Measurements from ENCODE around the gene DLK1.
A peak's percentile ranks its signal among the peaks of the same experiment; 100 is the strongest.

The DLK1 gene

DNA sequence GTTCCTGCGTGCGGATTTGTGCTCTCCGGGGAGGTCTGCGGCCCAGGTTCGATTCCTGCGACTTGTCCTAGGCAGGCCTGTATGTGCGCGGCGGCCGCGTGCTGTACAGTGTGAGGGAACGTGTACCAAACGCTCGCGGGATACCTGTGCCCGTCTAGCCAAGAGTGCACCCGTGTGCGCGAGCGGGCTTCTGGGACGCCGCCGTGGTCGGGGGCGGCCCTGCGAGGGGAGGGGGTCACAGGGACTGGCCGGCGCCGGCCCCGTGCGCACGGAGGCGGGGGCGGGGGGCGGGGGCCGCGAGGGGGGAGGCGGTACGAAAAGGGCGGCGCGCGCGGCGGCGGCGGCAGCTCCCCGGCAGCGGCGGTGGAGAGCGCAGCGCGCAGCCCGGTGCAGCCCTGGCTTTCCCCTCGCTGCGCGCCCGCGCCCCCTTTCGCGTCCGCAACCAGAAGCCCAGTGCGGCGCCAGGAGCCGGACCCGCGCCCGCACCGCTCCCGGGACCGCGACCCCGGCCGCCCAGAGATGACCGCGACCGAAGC lies at the start of gene DLK1:
Gene DLK1 (plus strand): TSS at position 343 of the 536 bp plus-strand sequence. CDS start 177 bp downstream, at position 520.
- DNase-seq: no peak

DNA sequence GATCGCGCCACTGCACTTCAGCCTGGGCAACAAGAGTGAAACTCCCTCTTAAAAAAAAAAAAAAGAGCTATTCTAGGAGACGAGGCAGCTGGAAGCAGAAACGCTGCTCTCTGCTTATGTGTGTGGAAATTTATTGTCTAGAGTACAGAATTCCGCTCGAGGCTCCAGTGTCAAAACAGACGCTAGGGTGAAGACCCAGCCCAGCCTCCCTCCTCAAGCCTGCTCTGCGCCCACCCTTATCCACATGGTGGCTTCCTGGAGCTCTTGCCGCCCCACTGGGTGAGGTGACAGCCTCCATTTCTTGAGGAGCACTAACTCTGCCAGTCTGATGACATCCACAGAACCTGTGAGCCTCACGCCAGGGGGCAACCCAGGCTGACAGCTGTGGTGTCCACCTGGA lies 49.5 kb upstream of the DLK1 start:
- DNase-seq: no peak

DNA sequence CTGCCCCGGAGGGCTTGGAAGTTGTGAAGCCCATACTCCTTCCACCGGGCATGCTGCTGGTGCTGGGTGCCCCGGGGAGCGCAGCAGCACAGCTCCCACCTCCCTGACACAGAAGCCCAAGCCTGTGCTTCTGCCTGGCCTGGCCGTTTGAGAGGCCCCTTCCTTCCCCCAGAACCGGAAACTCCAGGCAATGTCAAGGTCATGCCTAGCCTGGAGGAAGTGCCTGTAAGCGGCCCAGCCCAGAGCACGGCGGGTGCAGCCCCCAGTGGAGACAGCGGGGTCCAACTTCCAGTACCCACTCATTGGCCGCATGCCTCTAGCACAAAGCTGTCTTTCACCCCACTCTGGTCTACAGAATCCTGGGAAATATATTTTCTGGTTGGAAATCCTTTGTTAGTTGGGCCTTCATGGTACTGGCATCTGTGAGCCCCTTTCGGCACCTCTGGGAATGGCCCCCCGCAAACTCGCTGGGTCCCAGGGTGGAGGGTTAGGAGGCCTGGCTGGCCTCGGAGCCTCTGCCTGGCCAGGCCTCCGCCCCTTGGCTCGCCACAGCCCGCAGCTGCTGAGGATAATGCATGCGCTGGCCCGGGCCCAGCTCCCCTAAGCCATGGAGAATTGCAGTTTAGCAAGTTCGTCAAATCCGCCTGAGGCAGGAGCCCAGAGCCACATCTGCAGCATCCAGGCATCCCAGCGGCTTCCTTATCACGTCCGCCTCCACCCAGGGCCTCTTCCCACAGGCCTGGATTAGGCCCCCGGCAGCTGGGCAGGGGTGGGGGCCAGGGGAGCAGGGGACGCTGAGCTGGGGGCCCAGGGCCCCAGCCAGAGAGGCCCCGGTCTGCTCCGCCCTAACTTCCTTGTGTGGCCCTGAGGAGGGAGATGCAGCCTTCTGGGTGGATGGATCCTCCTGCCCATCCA lies 48.9 kb upstream of the DLK1 start:
- DNase-seq: no peak

DNA sequence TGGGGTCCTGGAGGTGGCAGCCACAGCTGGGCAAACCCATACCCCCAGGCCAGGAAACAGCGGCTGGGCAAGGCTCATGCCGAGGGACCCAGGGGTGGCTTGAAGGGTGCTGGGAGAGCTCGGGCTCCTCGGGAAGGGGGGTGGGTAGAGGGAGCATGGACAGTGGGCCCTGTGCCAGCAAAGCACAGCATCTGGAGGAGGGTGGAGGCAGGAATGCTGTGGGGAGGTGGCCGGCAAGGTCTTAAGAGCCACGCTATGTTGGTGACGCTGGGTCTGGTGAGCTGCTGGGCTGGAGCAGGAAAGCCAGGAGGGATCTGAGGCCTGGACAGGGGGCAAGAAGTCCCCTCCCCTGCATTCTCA lies 48.2 kb upstream of the DLK1 start:
- DNase-seq: no peak

DNA sequence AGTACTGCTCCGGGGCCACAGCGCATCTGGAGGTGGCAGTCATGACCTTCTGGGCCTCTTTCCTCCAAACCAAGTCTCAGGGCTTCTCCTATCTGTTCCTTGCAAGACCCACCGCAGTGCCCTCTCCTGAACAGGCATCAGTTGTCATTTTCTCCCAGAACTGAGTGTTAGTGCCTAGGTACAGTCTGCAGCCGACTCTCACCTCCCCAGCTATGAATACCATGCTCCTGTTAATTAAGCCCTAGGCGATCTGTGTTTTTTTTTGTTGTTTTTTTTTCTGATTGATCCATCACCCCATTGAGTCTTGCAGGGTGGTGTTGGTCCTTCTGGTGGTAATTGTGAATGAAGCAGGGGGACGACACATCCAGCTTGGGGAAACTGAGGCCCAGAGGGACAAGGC lies 47.5 kb upstream of the DLK1 start:
- DNase-seq: no peak

DNA sequence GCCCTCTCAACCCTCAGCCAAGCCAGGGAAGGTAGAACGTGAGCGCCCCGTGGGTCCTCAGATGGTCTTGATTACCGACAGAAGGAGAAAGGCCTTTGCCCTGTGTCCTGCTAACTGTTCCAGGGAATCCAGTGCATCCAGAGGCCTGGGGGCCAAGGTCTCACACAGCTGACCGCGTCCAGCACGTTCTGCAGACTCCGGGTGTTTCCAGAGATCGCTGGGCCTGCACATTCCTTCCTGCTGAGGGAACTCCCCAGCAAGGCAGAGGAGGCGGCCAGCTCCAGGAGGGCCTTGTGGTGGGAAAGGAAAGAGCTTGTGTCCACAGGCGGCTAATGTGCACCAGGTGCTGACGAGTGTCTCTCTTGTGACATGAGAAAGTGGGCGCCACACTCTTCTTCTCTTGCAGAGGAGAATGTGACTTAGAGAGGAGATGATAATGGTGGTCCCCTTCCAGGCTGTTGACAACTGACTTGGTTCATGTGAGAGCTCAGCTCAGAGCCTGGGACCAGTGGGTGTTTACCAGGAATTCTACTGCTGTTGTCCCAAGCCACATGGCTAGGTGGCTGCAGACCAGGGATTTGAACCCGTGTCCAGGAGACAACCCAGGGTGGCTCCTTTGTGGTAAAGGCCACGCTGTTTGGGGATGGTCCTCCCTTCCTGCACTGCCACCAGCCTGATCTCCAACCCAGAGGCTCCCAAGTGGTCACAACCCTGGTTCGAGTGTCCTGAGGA lies 46.8 kb upstream of the DLK1 start:
- no peak for DNase-seq

DNA sequence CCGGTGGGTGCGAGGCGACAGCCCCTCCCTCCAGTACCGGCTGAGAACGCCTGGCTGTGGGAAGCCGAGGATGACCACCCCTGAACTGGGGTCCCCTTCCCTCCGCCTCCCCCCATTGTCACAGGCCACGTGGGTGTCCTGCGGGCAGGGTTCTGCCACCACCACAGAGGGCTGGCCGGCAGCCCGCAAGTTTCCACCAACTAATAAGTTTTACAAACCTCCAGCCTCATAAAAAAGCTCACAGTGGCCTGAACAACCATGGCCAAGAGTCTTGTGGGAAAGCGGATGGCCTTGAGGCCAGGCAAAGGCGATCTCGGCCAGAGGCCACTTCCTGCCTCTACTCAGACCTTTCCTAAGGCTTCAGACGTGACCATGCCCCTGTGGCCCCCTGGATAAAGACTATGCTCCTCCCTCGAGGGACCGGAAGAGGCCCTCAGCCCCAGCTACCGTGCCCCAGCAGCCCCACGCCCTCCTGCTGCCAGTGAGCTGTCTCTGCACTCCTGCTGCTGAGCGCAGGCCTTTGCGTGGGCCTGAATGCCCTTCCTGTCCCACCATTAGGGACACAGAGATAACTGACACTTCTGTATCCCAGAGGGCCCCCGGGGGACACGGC lies 46.1 kb upstream of the DLK1 start:
- no peak for DNase-seq

DNA sequence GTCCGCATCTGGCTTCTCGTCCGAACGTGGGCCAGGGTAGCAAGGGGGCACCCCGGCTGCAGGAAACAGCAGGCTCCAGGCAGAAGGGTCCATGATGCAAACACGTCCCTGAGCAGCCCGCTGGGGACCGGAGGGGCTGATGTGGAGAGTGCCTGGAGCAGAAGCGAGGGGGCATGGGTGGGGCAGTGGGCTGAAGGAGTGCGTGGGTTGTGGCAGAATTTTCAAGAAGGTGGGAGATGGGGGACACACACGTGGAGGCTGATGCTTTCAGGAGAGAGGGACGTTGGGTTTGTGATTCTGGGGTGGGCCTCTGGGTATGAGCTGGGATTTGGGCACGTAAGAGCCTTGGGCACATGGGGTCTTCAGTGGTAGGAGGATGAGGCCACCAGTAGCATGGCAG lies 45.6 kb upstream of the DLK1 start:
- DNase-seq: no peak

DNA sequence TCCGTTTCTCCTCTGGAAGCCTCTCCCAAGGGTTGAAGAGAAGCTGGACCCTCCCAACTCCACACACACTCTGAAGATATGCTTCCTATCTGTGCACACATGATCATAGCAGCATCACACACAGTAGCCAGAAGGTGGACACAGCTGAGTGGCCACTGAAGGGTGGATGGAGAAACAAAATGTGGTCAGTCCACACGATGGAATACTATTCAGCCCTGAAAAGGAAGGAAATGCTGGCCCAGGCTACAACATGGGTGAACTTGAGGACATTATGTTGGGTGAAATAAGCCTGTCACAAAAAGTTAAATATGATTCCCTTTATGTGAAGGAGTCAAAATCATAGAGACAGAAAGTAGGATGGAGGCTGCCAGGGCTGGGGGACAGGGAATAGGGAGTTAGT lies 43.9 kb upstream of the DLK1 start:
- DNase-seq: no peak

DNA sequence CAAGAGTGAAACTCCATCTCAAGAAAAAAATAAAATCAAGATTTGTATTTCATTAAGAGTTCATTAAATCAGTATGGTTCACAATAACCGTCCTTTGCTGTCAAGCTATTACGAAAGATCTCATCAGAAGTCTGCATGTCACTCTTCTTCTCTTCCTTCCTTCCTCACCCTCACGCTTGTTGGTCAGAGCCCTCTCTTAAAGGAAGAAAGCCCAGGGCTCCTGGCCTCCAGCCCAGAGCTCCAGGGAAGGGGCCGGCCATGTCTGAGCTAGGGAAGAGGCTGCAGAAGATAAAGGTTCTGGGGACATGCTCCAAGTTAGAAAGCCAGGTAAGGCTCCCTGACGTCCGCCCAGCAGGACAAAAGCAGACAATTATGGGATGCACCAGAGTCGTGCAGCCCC lies 43.1 kb upstream of the DLK1 start:
- DNase-seq: no peak

DNA sequence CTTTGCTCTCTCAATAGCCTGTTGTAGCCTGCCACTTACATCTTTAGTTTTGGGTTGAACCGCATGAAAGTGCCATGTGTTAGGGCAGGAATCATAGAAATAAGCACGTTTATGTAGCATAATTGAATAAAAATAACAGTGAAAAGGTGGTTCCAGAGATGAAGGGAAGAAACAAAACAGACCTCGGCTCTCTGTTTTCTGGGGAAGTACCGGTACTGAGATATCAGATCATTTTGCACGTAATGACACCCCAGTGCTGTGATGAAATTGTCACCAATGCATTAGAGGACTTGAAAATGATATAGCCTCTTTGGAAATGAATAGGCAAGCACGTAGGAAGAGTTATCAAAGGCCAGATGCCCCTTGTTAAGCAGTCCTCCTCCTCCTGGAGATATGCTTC lies 42.5 kb upstream of the DLK1 start:
- DNase-seq: no peak

DNA sequence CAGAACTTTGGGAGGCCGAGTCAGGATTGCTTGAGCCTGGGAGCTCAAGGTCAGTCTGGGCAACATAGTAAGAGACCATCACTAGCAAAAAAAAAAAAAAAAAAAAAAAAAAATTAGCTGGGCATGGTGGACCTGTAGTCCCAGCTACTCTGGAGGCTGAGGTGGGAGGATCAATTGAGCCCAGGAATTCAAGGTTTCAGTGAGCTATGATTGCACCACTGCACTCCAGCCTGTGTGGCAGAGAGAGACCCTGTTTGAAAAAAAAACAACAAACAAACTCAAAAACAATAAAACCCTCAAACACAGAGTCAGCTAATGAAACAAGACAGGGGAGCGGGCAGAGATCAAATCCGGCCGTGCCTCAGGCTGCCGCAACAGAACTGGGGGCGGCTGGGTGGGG lies 41.7 kb upstream of the DLK1 start:
- DNase-seq: no peak

DNA sequence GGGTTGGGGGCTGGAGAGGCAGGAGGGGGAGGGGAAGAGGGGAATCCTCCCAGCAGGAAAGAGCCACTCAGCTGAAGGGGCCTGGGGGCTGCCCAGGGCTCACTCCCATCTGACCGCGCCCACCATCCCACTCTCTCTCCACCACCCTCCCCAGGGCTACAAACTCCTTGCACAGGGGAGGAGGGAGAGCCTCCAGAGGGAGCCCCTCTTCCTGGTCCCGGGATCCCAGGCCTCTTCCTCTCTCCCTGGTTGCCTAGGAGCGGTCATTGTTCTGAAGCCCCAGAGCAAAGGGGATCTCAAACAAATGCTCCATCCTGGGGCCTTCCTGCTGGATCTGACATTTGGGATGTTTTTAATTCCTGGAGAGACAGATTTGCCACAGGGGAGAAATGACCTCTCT lies 39.8 kb upstream of the DLK1 start:
- DNase-seq: no peak

DNA sequence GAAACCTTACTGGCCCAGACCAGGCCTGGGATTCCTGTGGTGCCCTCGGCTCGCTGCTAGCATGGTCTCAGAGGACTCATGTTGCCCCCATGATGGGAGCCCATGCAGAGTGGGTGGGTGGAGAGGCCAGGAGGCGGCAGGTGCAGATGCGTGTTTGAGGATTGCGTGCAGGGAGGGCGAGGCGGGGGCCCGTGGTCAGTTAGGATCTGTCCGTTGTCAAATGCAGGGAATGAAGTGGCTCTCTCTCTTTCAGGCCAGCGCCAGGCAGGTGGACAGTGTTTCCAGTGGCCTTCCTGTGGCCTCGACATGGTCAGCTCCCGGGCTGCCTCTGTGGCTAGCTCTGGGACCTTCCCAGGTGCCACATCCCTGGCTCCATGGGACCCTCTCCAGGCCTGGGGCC lies 39.3 kb upstream of the DLK1 start:
- DNase-seq: no peak

DNA sequence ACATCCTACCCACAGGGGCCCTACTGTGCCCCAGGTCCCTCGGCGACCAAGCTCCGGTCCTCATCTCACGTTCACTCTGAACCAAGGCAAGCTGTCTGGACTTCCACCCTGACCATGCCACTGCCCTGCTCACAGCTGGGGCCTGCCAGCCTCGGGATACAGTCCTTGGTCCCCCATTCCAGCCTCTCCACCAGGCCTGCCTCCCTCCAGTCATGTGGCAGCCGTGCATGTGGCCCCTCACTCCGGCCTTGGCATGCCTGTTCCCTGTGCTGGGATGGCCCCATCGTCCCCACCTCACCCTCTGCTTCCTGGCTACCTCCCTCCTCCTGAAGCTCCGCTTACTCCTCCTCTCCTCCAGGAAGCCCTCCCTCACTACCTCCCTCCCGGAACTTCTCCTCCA lies 38.6 kb upstream of the DLK1 start:
- no peak for DNase-seq

DNA sequence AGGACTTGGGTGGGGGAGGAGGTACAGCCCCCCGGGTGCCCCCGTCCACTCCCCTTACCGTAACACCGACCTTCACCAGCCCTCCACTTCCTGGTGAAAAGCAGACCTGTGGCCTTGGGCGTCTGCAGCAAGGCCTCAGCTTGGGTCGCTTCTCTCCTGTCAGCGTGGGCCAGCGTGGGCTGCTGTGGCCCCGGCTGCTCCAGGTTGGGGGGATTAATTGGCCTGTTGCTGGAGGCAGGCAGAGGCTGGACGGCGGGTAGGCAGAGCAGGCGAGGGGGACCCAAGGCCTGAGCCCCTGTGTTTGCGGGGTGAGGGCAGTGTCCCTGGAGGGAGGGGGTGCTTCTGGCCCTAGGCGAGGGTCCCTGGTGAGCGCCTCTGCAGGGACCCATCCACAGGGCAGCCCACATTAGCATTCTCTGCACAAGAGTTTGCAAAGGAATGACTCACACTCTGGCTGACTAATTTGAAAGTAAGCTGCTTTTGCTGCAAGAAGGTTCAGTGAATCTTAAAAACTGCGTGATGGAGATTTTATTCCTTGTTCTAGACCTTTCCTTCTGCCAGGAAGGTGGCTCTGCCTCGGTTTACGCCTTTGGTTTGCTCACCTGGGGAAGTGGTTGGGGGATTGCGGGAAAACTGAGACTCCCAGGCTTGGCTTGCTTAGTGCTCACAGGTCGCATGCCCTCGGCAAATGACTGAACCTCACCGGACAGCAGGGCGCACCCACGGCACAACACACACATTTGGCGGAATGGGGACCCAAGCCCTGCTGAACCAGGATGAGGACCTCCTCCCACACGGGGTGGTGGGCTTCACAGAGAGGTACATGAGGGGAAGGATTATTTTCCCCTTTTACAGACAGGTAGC lies 37.9 kb upstream of the DLK1 start:
- DNase-seq: peak; percentile 56

DNA sequence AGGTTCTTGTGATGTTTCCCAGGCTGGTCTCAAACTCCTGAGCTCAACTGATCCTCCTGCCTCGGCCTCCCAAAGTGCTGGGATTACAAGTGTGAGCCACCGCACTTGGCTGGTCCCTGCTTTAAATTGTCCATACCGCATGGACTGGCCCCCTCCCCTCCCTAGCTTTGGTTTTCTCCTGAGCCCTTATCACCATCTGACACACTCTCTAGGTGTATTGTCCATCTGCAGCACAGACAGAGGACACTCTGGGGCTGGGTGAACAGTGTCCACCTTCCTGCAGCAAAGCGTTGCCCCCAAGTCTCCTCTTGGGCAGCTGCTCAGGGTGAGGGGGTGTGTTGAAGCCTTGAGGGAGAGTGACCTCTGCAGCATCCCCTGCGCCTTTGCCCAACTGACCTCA lies 36.0 kb upstream of the DLK1 start:
- no peak for DNase-seq

DNA sequence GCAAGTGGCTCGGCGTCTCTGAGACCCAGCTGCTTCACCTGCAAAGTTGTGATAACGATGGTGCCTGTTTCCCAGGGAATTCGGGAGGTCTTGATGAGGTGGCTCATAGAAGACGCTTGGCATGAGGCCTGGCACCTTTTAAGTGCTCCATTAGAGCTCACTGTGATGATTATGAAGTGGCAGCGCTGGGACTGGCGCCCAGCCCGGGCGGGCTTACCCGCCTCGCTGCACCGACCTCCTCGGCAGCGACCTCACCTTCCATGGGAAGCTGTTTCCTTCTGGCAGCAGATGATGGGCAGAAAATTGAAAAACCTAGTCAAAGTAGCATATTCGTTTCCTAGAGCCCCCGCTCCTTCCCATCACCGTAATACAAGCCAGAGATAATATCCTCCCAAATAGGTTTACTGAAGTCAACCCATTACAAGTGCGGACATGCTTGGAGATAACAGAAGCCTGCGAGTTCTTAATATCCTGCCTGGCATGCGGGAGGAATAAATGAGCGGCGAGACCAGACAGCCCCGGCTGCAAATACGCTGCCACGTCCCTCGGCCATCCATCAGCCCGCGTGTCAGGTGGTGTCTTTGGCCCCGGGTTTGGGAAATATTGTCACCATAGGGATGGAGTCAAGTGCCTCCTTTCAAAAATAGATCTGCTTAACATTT lies 35.2 kb upstream of the DLK1 start:
- DNase-seq: no peak

DNA sequence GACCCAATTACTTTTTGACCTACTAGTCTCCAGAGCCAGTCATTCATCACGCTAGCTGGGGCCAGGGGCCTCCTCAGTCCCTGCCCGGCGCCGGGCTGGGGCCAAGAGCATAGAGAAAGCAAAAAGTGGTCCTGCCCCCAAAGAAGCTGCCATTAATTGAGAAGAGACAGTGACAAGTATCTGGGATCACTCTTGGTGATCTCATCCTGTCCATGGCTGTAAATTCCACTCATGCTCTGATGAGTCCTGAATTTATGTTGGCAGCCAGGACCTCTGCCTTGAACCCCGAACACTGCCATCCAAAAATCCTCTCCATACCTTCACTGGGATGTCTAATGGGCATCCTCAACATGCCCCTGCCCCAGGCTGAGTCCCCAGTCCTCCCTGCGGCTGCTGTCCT lies 34.4 kb upstream of the DLK1 start:
- no peak for DNase-seq

DNA sequence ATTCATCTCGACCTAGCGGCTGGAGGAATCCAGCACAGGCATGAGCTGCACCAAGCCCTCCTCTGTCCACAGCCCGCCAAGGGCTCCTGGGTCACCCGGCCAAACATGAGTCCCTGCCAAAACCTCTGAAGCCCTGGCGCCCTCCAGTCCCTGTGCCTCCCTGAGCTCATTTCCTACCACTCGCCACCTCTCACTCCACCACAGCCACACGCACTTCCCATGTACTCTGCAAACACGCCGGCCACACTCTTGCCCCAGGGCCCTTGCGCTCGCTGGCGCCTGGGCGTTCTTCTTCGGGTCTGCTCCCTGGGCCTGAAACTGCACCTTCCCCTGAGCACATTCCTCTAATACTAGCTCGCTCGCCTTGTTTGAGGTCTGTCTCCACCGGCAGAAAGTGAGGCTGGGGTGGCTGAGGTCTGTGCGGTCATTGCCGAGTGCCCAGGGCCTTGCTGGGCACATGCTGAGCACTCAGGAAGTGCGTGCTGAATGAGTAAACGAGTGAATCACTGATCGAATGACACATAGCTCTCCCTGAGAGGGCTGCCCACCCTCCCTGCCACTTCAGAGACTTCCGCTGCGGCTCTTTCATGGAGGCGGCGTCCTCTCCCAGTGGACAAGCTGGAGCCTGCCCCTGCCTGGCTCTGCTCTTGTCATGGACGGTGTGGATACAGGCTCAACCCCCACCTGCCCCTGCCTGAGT lies 33.7 kb upstream of the DLK1 start:
- peak; percentile 75 for DNase-seq

DNA sequence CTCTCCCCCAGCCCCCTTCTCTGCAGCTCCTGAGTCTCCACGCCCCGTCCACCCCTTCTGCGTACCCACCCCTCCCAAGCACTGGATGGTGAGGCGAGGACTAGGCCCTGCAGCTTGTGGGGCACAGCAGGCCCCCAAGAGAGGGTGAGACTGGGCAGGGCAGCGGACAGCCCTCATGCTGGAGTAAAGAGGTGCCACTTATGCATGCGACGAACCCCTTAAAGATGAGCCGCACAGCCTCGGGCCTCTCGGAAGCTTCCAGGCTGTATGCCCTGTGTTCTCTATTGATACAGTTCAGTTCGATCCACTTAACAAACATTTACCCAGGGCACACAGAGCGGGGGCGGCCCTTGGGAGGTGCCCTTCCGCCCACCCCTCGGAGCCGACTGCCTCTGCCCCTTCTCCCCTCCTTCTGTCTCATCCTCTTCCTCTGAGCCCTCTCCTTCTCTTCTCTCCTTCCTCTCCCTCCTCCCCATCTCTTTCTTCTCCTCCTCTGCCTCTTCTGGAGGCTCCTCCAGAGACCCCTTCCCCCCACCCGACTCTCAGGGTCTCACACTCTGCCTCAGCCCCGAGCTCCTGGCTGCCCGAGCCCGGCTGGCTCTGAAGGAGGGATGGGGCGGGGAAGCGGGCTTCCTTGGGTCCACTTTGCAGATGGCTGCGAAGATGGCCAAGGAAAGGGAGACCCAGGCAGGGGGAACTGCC lies 32.7 kb upstream of the DLK1 start:
- DNase-seq: no peak
